ENCODE measurements around the gene POLR2F. TPM values are rescaled to one million over a fixed set of nuclear protein-coding genes. Genes with fewer than 3 reads are reported as not detected.

The POLR2F gene
- total RNA-seq, 2 donors from 2014 or later = 48.1 to 95.1 TPM

GRCh38 chr22:37917874-37918548, 35.5 kb upstream of the POLR2F start:
- H3K4me1 Mint-ChIP-seq = no peaks in the 10 kb centered on the region
- H3K9me3 Mint-ChIP-seq = no peaks in the 10 kb centered on the region
- peaks cover 31% of the 10 kb centered on the region for H3K36me3 Mint-ChIP-seq (ENCODE audit: low read depth)
- no peaks in the 10 kb centered on the region for H3K27me3 Mint-ChIP-seq
- ATAC-seq (replicated peaks) = no peak
- H3K27ac Mint-ChIP-seq = no peak overlapping the region
- H3K4me3 Mint-ChIP-seq = no peak overlapping the region

DNA sequence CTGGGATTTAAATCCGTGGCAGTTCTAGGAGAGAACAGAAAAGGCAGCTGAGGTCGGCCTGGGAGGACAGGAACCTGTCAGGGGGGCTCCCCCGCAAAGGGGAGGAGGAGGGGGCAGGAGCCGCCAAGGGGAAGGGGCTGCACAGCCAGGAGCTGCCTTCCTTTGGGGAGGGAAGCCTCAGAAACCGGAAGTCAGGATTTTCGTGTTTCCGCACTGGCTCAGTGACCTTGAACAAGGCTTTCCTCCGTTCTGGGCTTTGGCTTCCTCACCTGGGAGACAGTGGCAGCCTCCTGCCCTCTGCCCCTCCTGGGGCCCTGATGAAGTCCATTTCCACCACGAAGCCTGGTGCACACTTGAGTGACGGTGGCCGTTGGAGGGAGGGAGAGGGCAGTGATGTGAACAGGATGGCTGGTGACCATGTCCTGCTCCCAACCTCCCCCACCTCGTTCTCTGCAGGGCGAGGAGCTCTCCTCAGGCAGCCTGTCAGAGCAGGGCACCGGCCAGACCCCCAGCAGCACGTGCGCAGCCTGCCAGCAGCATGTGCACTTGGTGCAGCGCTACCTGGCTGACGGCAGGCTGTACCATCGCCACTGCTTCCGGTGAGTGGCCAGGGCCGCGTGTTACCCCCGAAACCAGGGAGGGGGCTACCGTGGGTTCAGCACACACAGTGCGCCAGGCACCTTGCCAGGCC, 34.8 kb upstream of the POLR2F start:
- no peaks in the 10 kb centered on the region for H3K4me1 Mint-ChIP-seq
- H3K27me3 Mint-ChIP-seq = no peaks in the 10 kb centered on the region
- H3K4me3 Mint-ChIP-seq = no peak overlapping the region
- no peak for ATAC-seq (replicated peaks)
- H3K9me3 Mint-ChIP-seq = no peaks in the 10 kb centered on the region
- peaks cover 30% of the 10 kb centered on the region for H3K36me3 Mint-ChIP-seq (ENCODE audit: low read depth)
- no peak overlapping the region for H3K27ac Mint-ChIP-seq

DNA sequence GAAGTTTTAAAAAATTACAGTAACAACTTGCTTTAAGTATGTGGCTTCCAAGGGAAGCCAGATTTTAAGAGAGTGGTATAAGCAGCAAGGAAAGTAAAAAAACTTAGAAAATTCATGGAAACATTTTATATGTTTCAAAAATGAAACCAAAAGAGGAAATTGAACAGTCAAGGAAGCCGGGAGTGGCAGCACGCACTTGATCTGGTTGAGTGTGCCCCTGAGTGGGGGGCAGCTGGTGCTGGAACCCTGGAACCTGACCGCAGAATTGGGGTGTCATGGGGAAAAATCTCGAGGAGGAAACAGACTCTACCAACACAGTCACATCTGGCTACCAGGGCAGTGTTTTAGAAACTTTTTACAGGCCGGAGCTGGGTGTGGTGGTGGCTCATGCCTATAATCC, 33.4 kb upstream of the POLR2F start:
- no peaks in the 10 kb centered on the region for H3K9me3 Mint-ChIP-seq
- no peak for ATAC-seq (replicated peaks)
- H3K4me3 Mint-ChIP-seq = peak overlapping the region; percentile 57
- peaks cover 28% of the 10 kb centered on the region for H3K36me3 Mint-ChIP-seq (ENCODE audit: low read depth)
- no peaks in the 10 kb centered on the region for H3K4me1 Mint-ChIP-seq
- peak overlapping the region; percentile 84 for H3K27ac Mint-ChIP-seq
- H3K27me3 Mint-ChIP-seq = no peaks in the 10 kb centered on the region

DNA sequence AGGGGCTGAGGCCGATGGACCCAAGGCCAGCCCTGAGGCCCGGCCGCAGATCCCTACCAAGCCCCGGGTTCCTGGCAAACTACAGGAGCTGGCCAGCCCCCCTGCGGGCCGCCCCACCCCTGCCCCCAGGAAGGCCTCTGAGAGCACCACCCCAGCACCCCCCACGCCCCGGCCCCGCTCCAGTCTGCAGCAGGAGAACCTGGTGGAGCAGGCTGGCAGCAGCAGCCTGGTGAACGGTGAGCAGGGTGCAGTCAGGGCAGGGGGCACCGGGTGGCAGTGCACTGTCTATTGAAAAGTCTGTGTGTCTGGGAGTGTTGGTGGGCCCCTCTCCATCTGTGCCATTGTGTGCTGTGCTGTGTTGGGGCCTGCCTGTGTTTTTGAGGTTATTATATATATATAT, 31.3 kb upstream of the POLR2F start:
- Mint-ChIP-seq H3K27ac (no peak overlapping the region), H3K4me1 (no peaks in the 10 kb centered on the region), H3K9me3 (no peaks in the 10 kb centered on the region), H3K4me3 (no peak overlapping the region), H3K36me3 (ENCODE audit: low read depth) (peaks cover 23% of the 10 kb centered on the region), H3K27me3 (no peaks in the 10 kb centered on the region)
- ATAC-seq (replicated peaks) = no peak

DNA sequence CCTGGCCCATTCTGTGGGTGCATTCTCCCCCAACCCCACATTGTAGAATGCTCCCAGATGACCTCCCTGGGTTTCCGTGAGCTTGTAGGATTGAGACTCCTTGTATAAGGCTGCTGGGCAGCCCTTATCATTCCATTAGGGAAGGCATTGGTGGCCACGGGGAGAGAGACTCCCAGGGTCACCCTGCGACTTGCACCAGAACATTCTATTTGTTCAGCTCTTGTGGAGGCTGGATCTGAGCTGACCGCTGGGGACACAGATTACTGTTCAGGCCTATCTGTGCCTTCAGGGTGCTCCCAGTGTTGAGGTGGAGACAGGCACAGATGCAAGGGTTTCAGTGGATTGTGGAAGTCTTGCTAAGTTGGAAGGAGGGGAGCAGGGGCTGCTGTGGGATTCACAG, 29.6 kb upstream of the POLR2F start:
- no peak for ATAC-seq (replicated peaks)
- peaks cover 34% of the 10 kb centered on the region for H3K36me3 Mint-ChIP-seq (ENCODE audit: low read depth)
- no peaks in the 10 kb centered on the region for H3K27me3 Mint-ChIP-seq
- H3K4me1 Mint-ChIP-seq = no peaks in the 10 kb centered on the region
- no peak overlapping the region for H3K27ac Mint-ChIP-seq
- H3K4me3 Mint-ChIP-seq = no peak overlapping the region
- no peaks in the 10 kb centered on the region for H3K9me3 Mint-ChIP-seq

- ATAC-seq (replicated peaks) = no peak
- Mint-ChIP-seq H3K36me3 (ENCODE audit: low read depth) (peaks cover 34% of the 10 kb centered on the region), H3K27ac (no peak overlapping the region), H3K27me3 (no peaks in the 10 kb centered on the region), H3K9me3 (no peaks in the 10 kb centered on the region), H3K4me3 (no peak overlapping the region), H3K4me1 (no peaks in the 10 kb centered on the region)
Measured at GRCh38 chr22:37924386-37925065, 29.0 kb upstream of the POLR2F start.

- Mint-ChIP-seq H3K36me3 (ENCODE audit: low read depth) (peaks cover 28% of the 10 kb centered on the region), H3K27me3 (no peaks in the 10 kb centered on the region)
Measured at GRCh38 chr22:37925330-37925729, 28.2 kb upstream of the POLR2F start.

GRCh38 chr22:37925767-37926166, 27.7 kb upstream of the POLR2F start:
- Mint-ChIP-seq H3K27me3 (no peaks in the 10 kb centered on the region), H3K36me3 (ENCODE audit: low read depth) (peaks cover 26% of the 10 kb centered on the region), H3K4me3 (no peak overlapping the region), H3K9me3 (no peaks in the 10 kb centered on the region), H3K4me1 (no peaks in the 10 kb centered on the region), H3K27ac (no peak overlapping the region)
- no peak for ATAC-seq (replicated peaks)

More at GRCh38 chr22:37925330-37925729, 28.2 kb upstream of the POLR2F start:
- no peak for ATAC-seq (replicated peaks)
- Mint-ChIP-seq H3K9me3 (no peaks in the 10 kb centered on the region), H3K4me1 (no peaks in the 10 kb centered on the region), H3K4me3 (no peak overlapping the region), H3K27ac (no peak overlapping the region)

DNA sequence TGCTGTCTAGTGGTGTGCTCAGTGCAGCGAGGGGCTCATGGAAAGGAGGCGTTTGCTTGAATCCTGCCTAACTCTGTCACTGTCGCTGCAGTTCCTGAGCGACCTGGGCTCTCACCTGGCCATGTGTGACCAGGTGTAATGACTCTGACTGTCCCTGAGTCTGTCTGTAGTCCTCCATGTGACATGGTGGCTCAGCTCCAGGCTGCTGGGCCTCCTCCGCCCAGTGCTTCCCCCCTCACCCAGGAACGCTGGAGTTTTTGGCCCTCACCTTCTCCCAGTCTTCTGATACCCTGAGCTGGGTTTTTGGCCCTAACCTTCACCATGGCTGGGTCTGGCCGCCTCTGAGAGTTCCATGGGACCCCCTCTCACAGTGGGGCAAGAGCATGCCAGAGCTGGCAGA, 27.1 kb upstream of the POLR2F start:
- no peaks in the 10 kb centered on the region for H3K4me1 Mint-ChIP-seq
- H3K27ac Mint-ChIP-seq = no peak overlapping the region
- no peaks in the 10 kb centered on the region for H3K9me3 Mint-ChIP-seq
- no peaks in the 10 kb centered on the region for H3K27me3 Mint-ChIP-seq
- H3K4me3 Mint-ChIP-seq = no peak overlapping the region
- peaks cover 23% of the 10 kb centered on the region for H3K36me3 Mint-ChIP-seq (ENCODE audit: low read depth)
- no peak for ATAC-seq (replicated peaks)

GRCh38 chr22:37926771-37927636, 26.5 kb upstream of the POLR2F start:
- Mint-ChIP-seq H3K9me3 (no peaks in the 10 kb centered on the region), H3K27me3 (no peaks in the 10 kb centered on the region), H3K4me3 (no peak overlapping the region), H3K27ac (no peak overlapping the region), H3K4me1 (no peaks in the 10 kb centered on the region), H3K36me3 (ENCODE audit: low read depth) (peaks cover 18% of the 10 kb centered on the region)
- ATAC-seq (replicated peaks) = no peak

- Mint-ChIP-seq H3K27ac (no peak overlapping the region), H3K4me3 (no peak overlapping the region), H3K27me3 (no peaks in the 10 kb centered on the region), H3K9me3 (no peaks in the 10 kb centered on the region), H3K4me1 (no peaks in the 10 kb centered on the region), H3K36me3 (ENCODE audit: low read depth) (peaks cover 18% of the 10 kb centered on the region)
- no peak for ATAC-seq (replicated peaks)
Measured at GRCh38 chr22:37927637-37927936, 25.9 kb upstream of the POLR2F start.

DNA sequence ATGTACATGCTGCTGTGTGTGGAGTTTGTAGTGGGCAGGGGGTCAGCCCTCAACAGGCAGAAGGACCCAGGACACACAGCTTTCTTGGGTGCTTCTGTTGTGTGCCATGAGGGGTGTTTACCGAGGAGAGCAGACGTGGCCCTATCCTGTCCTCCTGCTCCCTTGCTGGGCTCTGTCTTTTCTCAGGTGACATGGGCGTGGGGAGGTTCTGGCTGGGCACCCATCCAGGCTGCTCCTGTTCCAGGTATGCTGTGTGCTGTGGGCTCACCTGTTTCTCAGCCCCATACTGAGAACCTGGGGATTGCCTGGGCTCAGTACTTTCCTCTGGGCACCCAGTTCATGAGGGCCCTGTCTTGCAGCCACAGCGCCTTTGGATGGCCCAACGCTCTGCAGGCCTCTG, 24.1 kb upstream of the POLR2F start:
- no peak for ATAC-seq (replicated peaks)
- Mint-ChIP-seq H3K4me3 (no peak overlapping the region), H3K36me3 (ENCODE audit: low read depth) (peaks cover 12% of the 10 kb centered on the region), H3K9me3 (no peaks in the 10 kb centered on the region), H3K4me1 (peaks cover 4% of the 10 kb centered on the region), H3K27ac (no peak overlapping the region), H3K27me3 (no peaks in the 10 kb centered on the region)

DNA sequence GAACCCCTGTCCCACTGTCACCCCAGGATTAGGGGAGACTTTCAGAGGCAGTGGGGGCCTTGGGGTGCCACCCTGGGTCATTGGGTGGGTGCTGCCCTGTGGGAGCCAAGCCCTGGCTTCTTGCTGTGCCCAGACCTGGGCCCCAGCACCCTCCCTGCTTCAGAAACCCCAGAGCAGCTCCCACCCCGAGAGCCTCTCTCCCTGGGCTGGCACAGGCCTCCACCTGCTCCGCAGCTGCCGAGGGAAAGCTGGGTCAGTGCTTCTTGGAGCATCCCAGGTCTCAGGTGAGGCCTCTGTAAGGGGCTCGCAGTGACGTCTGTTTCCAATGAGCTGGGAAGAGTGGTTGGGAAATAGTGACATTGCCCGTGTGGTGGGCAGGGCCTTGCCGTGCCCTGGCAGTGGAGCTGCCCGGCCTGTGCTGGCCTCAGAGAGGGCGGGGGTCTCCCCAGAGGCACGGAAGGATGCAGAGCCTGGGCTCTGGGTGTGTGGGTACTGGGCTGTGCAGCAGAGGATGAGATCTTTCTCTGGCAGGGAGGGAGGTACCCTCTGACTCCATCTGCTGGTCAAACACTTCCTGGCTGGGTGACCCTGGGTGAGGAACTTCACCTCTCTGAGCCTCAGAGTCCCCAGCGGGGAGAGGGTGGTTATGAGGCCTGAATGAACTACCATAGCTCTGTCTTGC, 23.1 kb upstream of the POLR2F start:
- no peak for ATAC-seq (replicated peaks)
- peaks cover 4% of the 10 kb centered on the region for H3K4me1 Mint-ChIP-seq
- no peaks in the 10 kb centered on the region for H3K27me3 Mint-ChIP-seq
- H3K9me3 Mint-ChIP-seq = no peaks in the 10 kb centered on the region
- H3K4me3 Mint-ChIP-seq = no peak overlapping the region
- peaks cover 12% of the 10 kb centered on the region for H3K36me3 Mint-ChIP-seq (ENCODE audit: low read depth)
- no peak overlapping the region for H3K27ac Mint-ChIP-seq

GRCh38 chr22:37930952-37931440, 22.5 kb upstream of the POLR2F start:
- Mint-ChIP-seq H3K27ac (no peak overlapping the region), H3K9me3 (no peaks in the 10 kb centered on the region), H3K4me3 (no peak overlapping the region), H3K36me3 (ENCODE audit: low read depth) (peaks cover 12% of the 10 kb centered on the region), H3K4me1 (peaks cover 4% of the 10 kb centered on the region), H3K27me3 (no peaks in the 10 kb centered on the region)
- no peak for ATAC-seq (replicated peaks)
